Upper lobe of left lung (tissue), 4 donors: ENCODE measurements around the gene IRAK1.

Source experiments
- POLR2A ChIP-seq, 4 donors: fragments of 450-650 bp; IDR thresholded peaks; one replicate each; pipeline ENCODE4 v1.5.1; 2016 to 2017; ENCODE audit warnings: antibody characterized with exemption in 4 of 4, mild to moderate bottlenecking in 2 of 4
- TF ChIP-seq, protein P1 (sequence below), 6 experiments: fragments of 450-650 bp in 4 of 6; fragments of 200-600 bp in 2 of 6; sonication (generic) in 2 of 6; IDR thresholded peaks; one replicate each; pipeline ENCODE4 v1.5.1; 2016 to 2019; ENCODE audit warnings: antibody characterized with exemption in 6 of 6

DNA sequence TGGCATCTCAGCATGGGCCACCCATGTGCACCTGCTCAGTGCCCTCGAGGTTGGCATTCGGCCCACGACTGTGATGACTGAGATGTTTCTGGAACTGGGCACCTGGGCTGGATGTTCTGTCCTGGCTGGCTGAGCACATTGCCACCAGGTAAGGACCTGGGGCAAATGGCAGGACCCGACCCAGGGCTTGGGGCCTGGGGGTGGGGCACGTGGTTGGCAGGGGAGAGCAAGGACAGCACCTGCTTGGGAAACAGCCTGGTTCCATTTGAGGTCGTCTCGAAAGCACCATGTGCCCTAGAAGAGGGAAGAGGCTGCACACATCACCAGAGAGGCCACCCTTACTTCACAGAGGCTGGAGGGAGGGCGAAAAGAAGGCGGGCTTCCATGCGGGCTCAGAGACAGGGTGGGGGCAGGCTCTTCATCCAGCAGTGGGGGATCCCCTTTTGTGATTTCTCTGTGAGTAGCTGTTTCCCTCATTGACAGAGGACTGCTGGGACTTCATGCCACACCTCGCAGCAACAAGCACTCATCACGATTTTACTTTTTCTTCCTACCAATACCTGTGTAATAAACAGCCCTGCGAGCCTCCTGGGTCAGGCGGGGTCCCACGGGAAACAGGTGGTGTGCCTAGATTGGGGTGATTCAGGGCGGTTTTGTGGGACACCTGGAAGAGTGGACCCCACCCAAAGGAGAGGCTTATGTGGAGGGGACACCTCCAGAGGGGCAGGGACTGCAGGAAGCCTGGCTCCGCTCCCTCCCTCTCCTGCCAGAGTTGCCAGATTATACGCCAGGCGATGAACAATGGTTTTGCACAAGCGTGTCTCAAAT is 35.1 kb downstream of the IRAK1 start:
- TF ChIP-seq, protein P1, sequence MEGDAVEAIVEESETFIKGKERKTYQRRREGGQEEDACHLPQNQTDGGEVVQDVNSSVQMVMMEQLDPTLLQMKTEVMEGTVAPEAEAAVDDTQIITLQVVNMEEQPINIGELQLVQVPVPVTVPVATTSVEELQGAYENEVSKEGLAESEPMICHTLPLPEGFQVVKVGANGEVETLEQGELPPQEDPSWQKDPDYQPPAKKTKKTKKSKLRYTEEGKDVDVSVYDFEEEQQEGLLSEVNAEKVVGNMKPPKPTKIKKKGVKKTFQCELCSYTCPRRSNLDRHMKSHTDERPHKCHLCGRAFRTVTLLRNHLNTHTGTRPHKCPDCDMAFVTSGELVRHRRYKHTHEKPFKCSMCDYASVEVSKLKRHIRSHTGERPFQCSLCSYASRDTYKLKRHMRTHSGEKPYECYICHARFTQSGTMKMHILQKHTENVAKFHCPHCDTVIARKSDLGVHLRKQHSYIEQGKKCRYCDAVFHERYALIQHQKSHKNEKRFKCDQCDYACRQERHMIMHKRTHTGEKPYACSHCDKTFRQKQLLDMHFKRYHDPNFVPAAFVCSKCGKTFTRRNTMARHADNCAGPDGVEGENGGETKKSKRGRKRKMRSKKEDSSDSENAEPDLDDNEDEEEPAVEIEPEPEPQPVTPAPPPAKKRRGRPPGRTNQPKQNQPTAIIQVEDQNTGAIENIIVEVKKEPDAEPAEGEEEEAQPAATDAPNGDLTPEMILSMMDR (IDR thresholded peaks at IDR 0.05), result no peak
- TF ChIP-seq POLR2A (IDR thresholded peaks at IDR 0.05), result no peak
